MM.1S (cell line): Measurements from ENCODE around the gene VPS33B.

ENCODE experiments used
- DNase-seq: peaks from one replicate; pipeline ENCODE4 v3.0.0-alpha.2; 2015
- H2AFZ ChIP-seq: fragments of 300-600 bp; sonication (generic); 2 replicates; pipeline ENCODE4 v1.6.0; 2016; ENCODE audit warnings: antibody characterized with exemption, low read length
- H3F3A ChIP-seq: fragments of 300-600 bp; sonication (generic); 2 replicates; pipeline ENCODE4 v1.6.1; 2016; ENCODE audit warnings: mild to moderate bottlenecking, antibody characterized with exemption, low read length, moderate library complexity, mixed read lengths; ENCODE audit not compliant: insufficient read depth
- H3K27ac ChIP-seq: fragments of 300-600 bp; sonication (generic); 2 replicates; pipeline ENCODE4 v1.5.1; 2016; ENCODE audit warnings: mild to moderate bottlenecking, low read length
- H3K27me3 ChIP-seq: fragments of 300-600 bp; sonication (generic); replicated peaks from 2 replicates; pipeline ENCODE4 v1.6.0; 2016; ENCODE audit warnings: low read length; ENCODE audit not compliant: insufficient read depth
- H3K36me3 ChIP-seq: fragments of 300-600 bp; sonication (generic); replicated peaks from 2 replicates; pipeline ENCODE4 v1.6.1; 2016; ENCODE audit warnings: mild to moderate bottlenecking, low read length, mixed read lengths; ENCODE audit not compliant: insufficient read depth
- H3K4me1 ChIP-seq: fragments of 300-600 bp; sonication (generic); 2 replicates; pipeline ENCODE4 v1.6.1; 2016; ENCODE audit warnings: low read length, mixed read lengths
- H3K4me2 ChIP-seq: fragments of 300-600 bp; sonication (generic); 2 replicates; pipeline ENCODE4 v1.6.0; 2016; ENCODE audit warnings: low read depth, low read length
- H3K4me3 ChIP-seq: fragments of 300-600 bp; sonication (generic); 2 replicates; pipeline ENCODE4 v1.5.1; 2016; ENCODE audit warnings: low read length, mixed read lengths
- H3K79me2 ChIP-seq: fragments of 300-600 bp; sonication (generic); 2 replicates; pipeline ENCODE4 v1.6.1; 2016; ENCODE audit warnings: mixed run types, low read length, mixed read lengths
- H3K9ac ChIP-seq: fragments of 300-600 bp; sonication (generic); 2 replicates; pipeline ENCODE4 v1.6.1; 2016; ENCODE audit warnings: low read length, mixed read lengths
- H3K9me2 ChIP-seq: fragments of 300-600 bp; sonication (generic); replicated peaks from 2 replicates; pipeline ENCODE4 v1.6.1; 2016; ENCODE audit warnings: mild to moderate bottlenecking, low read length, mixed read lengths; ENCODE audit not compliant: insufficient read depth
- H3K9me3 ChIP-seq: fragments of 300-600 bp; sonication (generic); replicated peaks from 2 replicates; pipeline ENCODE4 v1.6.1; 2016; ENCODE audit warnings: mild to moderate bottlenecking, low read length, mixed read lengths; ENCODE audit not compliant: insufficient read depth
- H4K20me1 ChIP-seq: fragments of 300-600 bp; sonication (generic); 2 replicates; pipeline ENCODE4 v1.6.1; 2016; ENCODE audit warnings: mild to moderate bottlenecking, low read length, moderate library complexity, mixed read lengths; ENCODE audit not compliant: insufficient read depth
- EZH2 ChIP-seq: fragments of 300-600 bp; sonication (generic); optimal IDR thresholded peaks from 2 replicates; pipeline ENCODE3; 2017; ENCODE audit warnings: low read depth, mild to moderate bottlenecking, antibody characterized with exemption, low read length, mixed read lengths
- EZH2phosphoT487 ChIP-seq: fragments of 300-600 bp; sonication (generic); IDR thresholded peaks from 2 replicates; pipeline ENCODE4 v1.6.1; 2018; ENCODE audit warnings: antibody characterized with exemption, low read length
- TF ChIP-seq, protein P1 (sequence below): fragments of 300-600 bp; sonication (generic); IDR thresholded peaks from 2 replicates; pipeline ENCODE4 v1.5.1; 2016; ENCODE audit warnings: antibody characterized with exemption, low read length, mixed read lengths

Gene VPS33B

DNA sequence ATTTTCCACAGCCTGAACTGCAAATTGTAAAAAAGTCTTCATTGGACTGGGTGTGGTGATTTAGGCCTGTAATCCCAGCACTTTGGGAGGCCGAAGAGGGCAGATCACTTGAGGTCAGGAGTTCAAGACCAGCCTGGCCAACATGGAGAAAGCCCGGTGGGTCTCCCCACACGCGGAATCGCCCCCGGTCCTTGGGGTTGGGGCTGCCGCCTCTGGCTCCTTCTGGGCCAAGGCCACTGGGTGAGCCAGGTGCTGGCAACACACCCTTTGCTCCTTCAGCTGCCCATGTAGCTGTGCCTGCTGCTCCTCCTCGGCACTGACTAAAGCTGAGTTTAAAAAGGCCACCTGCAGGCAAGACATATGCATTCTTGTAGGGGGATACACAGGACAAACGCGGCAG lies 9.4 kb upstream of the VPS33B start:
- TF ChIP-seq EZH2phosphoT487: no peak
- TF ChIP-seq, protein P1, sequence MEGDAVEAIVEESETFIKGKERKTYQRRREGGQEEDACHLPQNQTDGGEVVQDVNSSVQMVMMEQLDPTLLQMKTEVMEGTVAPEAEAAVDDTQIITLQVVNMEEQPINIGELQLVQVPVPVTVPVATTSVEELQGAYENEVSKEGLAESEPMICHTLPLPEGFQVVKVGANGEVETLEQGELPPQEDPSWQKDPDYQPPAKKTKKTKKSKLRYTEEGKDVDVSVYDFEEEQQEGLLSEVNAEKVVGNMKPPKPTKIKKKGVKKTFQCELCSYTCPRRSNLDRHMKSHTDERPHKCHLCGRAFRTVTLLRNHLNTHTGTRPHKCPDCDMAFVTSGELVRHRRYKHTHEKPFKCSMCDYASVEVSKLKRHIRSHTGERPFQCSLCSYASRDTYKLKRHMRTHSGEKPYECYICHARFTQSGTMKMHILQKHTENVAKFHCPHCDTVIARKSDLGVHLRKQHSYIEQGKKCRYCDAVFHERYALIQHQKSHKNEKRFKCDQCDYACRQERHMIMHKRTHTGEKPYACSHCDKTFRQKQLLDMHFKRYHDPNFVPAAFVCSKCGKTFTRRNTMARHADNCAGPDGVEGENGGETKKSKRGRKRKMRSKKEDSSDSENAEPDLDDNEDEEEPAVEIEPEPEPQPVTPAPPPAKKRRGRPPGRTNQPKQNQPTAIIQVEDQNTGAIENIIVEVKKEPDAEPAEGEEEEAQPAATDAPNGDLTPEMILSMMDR: no peak
- TF ChIP-seq EZH2: no peak
- Histone ChIP-seq H4K20me1 (no peaks in the 10 kb centered on the region), H3K27ac (no peak overlapping the region), H3K27me3 (no peaks in the 10 kb centered on the region), H3K9ac (no peak overlapping the region), H3K79me2 (no peaks in the 10 kb centered on the region), H3K4me1 (no peaks in the 10 kb centered on the region), H3K9me2 (no peaks in the 10 kb centered on the region), H3K4me3 (no peak overlapping the region), H3K9me3 (no peaks in the 10 kb centered on the region), H3K4me2 (no peak overlapping the region), H3F3A (no peaks in the 10 kb centered on the region), H3K36me3 (no peaks in the 10 kb centered on the region), H2AFZ (no peak overlapping the region)
- no peak for DNase-seq

DNA sequence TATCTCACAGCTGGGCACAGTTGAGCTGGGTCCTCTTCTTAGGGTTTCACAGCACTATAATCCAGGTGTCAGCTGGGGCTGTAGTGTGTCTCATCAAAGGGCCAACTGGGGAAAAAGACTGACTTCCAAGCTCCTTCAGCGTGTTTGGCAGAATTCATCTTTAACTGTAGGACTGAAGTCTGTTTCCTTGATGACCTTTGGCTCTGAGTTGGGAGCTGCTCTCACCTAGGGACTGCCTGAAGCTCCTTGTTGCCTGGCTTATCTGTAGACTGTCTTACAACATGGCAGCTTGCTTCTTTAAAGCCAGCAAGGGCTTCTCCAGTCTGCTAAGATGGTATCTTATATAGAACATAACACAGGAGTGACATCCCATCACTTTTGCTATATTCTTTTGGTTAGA lies 5.3 kb upstream of the VPS33B start:
- H3K27me3 ChIP-seq: no peaks in the 10 kb centered on the region

DNA sequence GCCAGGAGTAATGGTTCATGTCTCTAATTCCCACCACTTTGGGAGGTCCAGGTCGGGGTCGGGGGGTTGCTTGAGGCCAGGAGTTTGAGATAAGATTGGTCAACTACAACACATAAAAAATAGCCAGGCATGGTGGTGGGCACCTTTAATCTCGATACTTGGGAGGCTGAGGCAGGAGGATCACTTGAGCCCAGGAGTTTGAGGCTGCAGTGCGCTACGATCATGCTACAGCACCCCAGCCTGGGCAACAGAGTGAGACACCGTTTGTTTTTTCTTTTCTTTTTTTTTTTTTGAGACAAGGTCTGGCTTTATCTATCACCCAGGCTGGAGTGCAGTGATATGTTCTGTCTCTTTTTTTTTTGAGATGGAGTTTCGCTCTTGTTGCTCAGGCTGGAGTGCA lies 1.3 kb upstream of the VPS33B start:
- Histone ChIP-seq H3K27me3 (no peaks in the 10 kb centered on the region), H3K79me2 (peaks cover 29% of the 10 kb centered on the region), H3K36me3 (no peaks in the 10 kb centered on the region), H3K4me3 (no peak overlapping the region), H3K27ac (no peak overlapping the region), H2AFZ (no peak overlapping the region), H3K4me1 (peaks cover 6% of the 10 kb centered on the region), H3K9ac (no peak overlapping the region), H3K9me2 (no peaks in the 10 kb centered on the region), H3F3A (no peaks in the 10 kb centered on the region), H3K4me2 (no peak overlapping the region), H3K9me3 (no peaks in the 10 kb centered on the region), H4K20me1 (no peaks in the 10 kb centered on the region)
- DNase-seq: no peak
- TF ChIP-seq, protein P1: no peak
- no peak for TF ChIP-seq EZH2
- TF ChIP-seq EZH2phosphoT487: no peak

More for the DNA sequence above, 5.3 kb upstream of the VPS33B start:
- Histone ChIP-seq H3K27ac (no peak overlapping the region), H3K9me2 (no peaks in the 10 kb centered on the region), H3K9ac (no peak overlapping the region), H2AFZ (no peak overlapping the region), H3K79me2 (no peaks in the 10 kb centered on the region), H3K36me3 (no peaks in the 10 kb centered on the region), H4K20me1 (no peaks in the 10 kb centered on the region), H3F3A (no peaks in the 10 kb centered on the region), H3K9me3 (no peaks in the 10 kb centered on the region), H3K4me1 (no peaks in the 10 kb centered on the region), H3K4me3 (no peak overlapping the region), H3K4me2 (no peak overlapping the region)
- no peak for TF ChIP-seq EZH2
- TF ChIP-seq EZH2phosphoT487: no peak
- TF ChIP-seq, protein P1: no peak
- DNase-seq: no peak

DNA sequence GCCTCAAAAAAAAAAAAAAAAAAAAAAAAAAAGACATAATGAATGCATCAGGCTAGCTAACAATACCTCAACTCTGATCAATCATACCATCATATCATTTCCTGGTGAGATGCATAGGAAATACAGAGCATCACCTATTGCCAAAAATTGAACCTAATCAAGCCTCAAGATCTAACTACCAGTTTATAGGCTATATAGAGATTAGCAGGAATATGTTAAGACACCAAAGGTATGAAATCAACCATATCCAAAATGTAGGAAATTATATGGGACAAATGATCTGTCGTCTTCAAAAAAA lies 387 bp upstream of the VPS33B start:
- H2AFZ ChIP-seq: peak overlapping the region; percentile 84
- no peak overlapping the region for H3K27ac ChIP-seq

More for the DNA sequence above, 387 bp upstream of the VPS33B start:
- H3F3A ChIP-seq: no peaks in the 10 kb centered on the region
- no peaks in the 10 kb centered on the region for H3K27me3 ChIP-seq
- H3K4me1 ChIP-seq: peaks cover 6% of the 10 kb centered on the region
- no peaks in the 10 kb centered on the region for H3K9me3 ChIP-seq
- H4K20me1 ChIP-seq: no peaks in the 10 kb centered on the region
- H3K36me3 ChIP-seq: no peaks in the 10 kb centered on the region
- peaks cover 32% of the 10 kb centered on the region for H3K79me2 ChIP-seq
- H3K9me2 ChIP-seq: no peaks in the 10 kb centered on the region
- H3K9ac ChIP-seq: peak overlapping the region; percentile 82
- H3K4me3 ChIP-seq: peak overlapping the region; percentile 96
- TF ChIP-seq, protein P1: no peak
- TF ChIP-seq EZH2 (no peak), EZH2phosphoT487 (no peak)
- H3K4me2 ChIP-seq: peak overlapping the region; percentile 92
- no peak for DNase-seq
